NCI-H146 treated with DMSO at 0.1 percent for 48 hours (cell line): Measurements from ENCODE around the gene VAC14.

ENCODE experiments used
- DNase-seq: peaks from one replicate; lab custom pipeline; 2025; ENCODE audit not compliant: unreplicated experiment; lab: John Stamatoyannopoulos, UW

Gene VAC14

DNA sequence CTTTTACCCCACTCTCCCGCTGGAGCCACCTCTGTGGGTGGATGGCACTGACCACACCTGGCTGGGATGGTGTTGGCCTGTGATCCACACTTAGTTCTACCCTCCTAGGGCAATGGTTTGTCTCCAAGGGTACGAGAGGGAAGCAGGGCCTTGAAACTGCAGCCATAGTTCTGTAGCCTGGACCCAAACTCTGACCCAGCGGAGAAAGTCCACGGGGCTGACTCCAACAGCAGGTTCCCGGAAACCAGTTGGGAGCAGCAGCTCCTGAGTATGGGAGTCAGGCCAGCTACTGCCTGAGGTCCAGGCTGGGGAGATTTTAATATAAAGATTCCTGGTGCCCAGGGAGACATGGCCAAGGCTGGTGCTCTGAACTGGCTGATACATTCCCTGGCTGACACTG lies 91.5 kb downstream of the VAC14 start:
- DNase-seq: no peak

- no peak for DNase-seq
Observed at GRCh38 chr16:70708366-70709246, 92.4 kb downstream of the VAC14 start.

DNA sequence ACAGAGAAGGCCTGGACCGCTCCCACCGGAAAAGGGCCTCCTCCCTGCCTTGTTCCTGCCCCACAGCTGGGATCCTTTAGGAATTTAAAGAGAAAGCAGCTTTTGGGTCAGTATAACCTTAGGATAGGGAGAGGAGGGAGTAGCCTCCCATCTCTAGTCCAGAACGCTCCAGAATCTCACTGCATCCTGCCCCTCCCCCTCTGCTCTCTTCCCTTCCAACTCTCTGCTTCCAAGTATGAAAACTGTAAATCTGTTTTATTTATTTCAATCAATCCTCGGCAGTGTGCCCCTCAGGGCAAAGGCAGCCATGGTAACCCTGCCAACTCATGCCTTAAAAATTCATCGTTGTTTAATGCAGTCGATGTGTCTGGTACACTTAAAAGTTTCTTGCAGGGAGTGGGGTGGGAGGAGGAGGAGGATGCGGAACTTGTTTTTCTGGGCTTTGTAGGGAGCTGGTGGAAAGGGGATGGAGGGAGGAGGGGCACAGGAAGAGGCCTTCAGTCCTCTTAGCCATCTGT lies 94.0 kb downstream of the VAC14 start:
- no peak for DNase-seq

DNA sequence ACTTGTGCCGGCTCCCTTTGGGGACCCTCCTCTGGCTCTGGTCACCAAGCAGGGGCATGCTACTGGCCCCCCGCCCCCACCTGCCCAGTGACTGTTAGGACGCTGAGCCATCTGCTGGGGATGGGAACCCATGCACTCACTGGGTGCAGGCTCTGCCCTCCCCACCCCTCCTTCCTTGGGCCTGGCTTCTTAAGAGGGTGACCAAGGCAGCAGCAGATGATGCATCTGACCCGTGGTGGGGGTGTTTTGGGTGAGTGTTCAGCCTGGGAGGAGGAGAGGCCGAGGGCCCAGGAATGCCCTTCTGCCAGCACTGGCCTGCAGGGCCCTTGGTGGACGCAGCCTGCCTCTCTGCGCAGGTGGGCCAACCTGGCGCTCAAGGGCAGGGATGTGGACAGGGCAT lies 95.9 kb downstream of the VAC14 start:
- no peak for DNase-seq

GRCh38 chr16:70704586-70704985 lies 96.4 kb downstream of the VAC14 start:
- DNase-seq: no peak

DNA sequence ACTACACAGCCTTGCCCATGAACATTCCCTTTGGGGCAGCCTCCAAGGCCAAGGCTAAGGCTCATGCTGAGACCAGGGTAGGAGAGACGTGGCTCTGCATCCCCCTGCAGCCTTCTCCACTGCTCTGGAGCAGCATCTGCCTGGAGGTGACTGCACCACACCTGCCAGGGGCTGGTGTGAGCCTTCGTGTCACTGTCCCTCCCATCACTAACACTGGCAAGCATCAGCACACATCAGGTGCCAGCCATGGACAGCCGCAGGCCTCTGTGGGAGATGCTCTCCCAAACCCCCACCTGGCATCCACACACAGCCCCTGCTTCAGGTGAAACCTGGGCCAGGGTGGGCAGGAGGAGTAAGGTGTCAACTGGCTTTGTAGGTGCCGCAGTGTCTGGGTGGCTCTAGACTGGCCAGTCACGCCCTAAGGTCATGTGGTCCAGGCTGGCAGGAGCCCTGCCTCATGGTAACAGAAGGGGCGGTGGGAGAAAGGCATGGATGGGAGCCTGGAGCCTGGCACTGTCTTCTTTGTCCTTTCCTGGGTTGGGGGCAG lies 97.0 kb downstream of the VAC14 start:
- no peak for DNase-seq

GRCh38 chr16:70703041-70703834 lies 97.7 kb downstream of the VAC14 start:
- no peak for DNase-seq

- no peak for DNase-seq
Observed at GRCh38 chr16:70702624-70703023, 98.3 kb downstream of the VAC14 start.

DNA sequence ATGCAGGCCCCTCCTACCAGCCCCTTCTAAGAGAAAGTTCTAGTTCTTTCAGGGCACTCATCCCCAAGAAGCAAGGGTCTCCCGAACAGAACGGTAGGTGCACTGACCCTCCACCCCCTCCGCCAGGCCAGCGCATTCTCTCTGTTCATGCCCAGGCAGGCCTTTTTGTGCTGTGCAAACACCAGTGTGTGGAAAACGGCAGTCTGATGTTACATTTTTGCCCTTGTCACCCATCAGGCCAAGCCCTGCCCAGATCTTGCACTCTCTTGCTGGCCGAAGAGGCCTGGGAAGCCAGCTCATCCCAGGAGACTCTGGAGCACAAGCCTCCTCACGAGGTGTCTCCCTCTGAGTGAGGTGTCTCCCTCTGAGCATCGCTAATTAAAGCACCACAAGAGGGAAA lies 99.0 kb downstream of the VAC14 start:
- no peak for DNase-seq

- DNase-seq: no peak
Observed at GRCh38 chr16:70701596-70701995, 99.4 kb downstream of the VAC14 start.

DNA sequence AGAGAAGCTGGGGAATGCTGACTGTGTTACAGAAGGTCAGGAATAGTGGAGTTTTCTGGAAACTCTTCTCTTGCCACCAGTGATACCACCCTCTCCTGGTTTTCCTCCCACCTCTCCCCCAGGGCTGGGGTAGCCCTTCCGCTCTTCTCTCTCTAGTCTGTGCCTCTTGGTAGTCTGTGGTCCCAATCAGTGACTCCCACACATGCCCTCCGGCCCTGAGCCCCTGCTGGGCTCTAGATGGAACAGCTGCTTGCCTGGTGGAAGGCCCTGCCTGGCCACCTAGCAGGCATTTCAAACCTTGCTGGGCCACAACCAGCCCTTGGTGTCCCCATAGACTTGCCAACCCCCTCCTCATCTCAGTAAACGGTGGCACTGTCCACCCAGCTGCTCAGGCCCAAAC lies 99.9 kb downstream of the VAC14 start:
- no peak for DNase-seq

- DNase-seq: no peak
Observed at GRCh38 chr16:70700101-70701020, 100.6 kb downstream of the VAC14 start.

DNA sequence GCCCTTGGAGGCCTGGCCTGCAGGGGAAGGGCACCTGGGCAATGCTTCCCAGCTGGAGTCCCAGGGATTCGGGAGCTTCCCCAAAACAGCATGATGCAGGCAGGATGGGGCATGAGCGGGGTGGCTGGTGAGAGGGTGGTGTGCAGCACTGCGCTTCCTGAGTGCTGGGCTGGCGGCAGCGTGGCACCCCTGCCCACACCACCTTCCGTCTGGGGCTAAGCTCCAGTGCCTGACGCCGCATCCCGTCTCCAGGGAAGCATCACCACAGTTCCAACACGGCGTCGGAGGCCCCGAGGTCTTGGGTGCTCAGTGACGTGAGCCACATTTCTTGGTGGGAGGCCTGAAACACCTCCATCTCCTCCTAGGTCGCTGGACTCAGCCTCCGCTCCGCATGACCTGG lies 101.3 kb downstream of the VAC14 start:
- DNase-seq: no peak

- DNase-seq: no peak
Observed at GRCh38 chr16:70698901-70699300, 102.1 kb downstream of the VAC14 start.

- DNase-seq: no peak
Observed at GRCh38 chr16:70697594-70698170, 103.3 kb downstream of the VAC14 start.

DNA sequence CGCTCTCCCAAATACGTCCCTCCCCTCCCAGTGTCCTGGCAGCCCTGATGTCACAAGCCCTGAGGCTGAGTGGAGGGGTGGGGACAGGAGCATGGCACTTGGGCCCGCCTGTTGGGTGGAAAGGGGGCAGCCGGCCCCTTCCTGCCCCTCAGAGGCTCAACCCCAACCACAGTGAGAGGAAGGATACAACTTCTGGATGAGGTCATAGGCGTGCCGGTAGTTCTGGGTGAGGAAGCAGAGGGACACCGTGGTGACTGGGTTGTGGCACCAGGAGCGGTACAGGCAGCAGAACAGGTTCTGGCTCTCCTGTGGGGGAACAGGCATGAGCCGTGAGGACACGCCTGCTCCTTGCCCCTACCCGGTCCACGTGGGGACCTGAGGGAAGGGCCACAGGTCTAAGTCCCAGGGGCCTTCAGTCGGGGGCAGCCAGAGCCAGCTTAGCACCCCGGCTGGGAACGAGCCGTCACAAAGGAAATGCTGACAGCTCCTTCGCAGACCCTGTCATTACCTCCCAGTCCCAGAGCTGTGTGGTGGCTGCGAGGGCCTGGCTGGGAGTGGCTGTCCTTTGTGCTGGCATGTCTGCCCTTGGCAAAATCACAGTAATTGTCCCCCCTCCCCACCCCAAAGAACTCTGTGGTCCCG lies 103.9 kb downstream of the VAC14 start:
- DNase-seq: no peak

- DNase-seq: no peak
Observed at GRCh38 chr16:70696355-70696754, 104.6 kb downstream of the VAC14 start.

GRCh38 chr16:70695331-70696070 lies 105.5 kb downstream of the VAC14 start:
- no peak for DNase-seq

GRCh38 chr16:70694868-70695218 lies 106.1 kb downstream of the VAC14 start:
- DNase-seq: no peak
